HG03060 (cell line): ENCODE measurements around the gene RELCH.

ENCODE experiments used
- ATAC-seq: cut with Tn5 transposase; IDR thresholded peaks from one replicate; pipeline ENCODE4 v1.9.1; 2021; ENCODE audit warnings: low read depth, moderate number of reproducible peaks; ENCODE audit not compliant: unreplicated experiment

Gene RELCH

DNA sequence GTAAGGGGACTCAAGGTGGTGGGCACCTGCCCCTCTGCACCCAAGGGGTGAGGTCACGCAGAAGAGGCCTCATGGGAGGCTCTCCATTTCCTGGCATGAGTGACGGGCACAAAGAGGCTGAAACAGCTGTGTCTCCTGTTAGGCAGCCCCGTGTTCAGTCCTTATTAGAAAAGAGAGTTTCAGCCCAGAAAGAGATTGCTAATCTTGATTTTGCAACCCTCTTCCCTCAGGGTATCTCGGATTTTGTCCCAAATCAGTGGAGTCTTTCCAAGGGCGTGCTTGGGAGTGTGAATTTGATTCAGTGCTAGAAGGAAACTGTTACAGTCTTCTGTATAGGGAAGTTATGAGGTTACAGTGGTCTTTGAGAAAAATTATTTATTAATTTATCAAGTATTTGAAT lies 148.4 kb downstream of the RELCH start:
- ATAC-seq = no peak

GRCh38 chr18:62336618-62337017 lies 149.6 kb downstream of the RELCH start:
- ATAC-seq = no peak

GRCh38 chr18:62337336-62337735 lies 150.3 kb downstream of the RELCH start:
- no peak for ATAC-seq

- ATAC-seq = no peak
Observed at GRCh38 chr18:62338446-62339105, 151.5 kb downstream of the RELCH start.

DNA sequence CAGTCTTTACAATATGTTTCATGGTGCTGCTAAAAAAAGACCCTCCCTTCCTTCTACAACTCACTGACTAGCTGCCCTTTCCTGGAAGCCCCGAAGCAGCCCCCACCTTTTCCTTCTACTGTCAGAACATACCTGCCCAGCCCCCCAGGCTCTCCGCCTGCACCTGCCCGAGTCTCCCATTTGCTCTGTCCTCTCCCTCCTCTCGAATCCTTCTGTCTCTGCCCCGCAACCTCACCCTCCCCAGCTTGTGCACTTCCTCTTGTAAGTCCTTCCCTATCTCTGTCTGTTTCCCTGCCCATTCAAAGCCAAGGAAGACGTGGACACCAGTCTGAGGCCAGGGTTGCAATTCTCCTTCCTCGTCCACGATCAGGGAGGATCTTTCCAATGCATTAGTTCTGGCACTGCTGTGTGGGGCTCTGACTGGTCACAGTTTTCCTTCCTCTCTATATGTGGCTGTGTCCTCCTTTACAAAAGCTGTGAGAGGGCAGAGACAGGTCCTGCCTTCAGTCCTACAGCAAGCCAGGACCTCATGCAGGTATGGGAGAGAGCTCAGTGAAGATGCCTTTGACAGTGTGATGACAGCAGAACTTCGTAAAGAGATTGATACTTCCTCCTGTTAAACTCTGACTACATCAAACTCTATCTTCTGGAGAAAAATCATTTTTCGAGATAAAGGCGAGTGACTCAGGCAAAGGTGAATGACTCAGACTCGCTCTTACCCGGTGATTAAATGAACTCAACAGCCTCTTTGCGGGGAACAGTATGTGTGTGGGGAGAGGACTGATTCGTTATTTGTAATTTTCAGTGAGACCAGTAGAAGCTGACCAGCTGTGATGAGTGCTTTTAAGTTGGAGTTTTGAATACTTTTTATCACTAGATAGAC lies 152.3 kb downstream of the RELCH start:
- no peak for ATAC-seq

DNA sequence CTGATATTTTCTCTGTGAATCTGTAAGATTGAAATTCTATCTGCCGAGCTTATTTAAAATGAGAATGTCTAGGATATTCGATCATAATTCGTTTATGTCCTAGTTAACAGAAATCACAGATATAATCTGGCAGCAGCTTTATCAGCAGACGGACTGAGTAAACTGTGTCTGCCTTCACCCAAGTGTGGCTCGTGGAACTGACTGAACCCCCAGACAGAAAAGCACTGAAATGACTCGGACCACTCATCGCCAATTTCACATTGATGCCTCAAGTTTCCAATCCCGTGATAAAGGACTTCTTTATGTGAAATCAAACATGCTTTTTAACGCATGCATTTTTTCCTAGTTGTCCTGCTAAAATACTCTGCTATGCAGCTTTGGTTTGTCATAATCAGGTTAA lies 153.9 kb downstream of the RELCH start:
- no peak for ATAC-seq

DNA sequence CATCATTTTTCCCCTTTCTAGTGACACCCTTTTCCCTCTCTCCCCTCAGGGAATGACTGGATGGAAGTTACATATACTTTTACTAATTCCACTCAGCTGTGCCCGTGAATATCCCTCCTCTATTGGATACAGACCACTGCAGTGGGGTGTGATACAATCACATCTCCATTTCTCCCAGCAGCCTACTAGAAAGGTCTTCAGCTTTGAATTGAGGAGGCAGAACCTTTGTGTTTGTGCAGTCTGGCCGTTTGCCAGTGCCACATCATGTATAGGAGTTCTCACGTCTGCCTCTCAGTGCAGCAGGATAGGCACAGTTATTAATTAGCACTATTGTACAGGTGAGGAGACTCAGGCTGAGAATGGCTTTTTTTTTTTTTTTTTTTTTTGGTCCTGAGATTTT lies 154.4 kb downstream of the RELCH start:
- no peak for ATAC-seq

DNA sequence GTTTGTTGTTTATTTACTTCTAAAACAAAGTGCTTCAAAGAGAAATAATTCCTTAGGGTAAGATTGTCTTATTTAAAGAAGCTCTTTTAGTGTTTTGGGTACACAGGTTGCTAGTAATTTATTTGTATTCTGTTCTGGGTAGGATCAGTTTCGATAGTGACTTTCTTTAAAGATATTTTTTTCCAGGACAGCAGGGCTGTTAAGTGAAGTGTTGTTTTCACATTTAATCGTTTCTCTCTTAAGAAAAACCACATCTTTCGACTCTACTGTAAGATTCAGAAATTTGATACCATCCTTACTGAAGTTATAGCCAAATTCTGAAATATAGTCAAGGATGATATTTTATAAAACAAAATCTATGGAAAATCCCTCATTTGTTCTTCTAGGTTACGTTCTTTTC lies 155.8 kb downstream of the RELCH start:
- no peak for ATAC-seq

DNA sequence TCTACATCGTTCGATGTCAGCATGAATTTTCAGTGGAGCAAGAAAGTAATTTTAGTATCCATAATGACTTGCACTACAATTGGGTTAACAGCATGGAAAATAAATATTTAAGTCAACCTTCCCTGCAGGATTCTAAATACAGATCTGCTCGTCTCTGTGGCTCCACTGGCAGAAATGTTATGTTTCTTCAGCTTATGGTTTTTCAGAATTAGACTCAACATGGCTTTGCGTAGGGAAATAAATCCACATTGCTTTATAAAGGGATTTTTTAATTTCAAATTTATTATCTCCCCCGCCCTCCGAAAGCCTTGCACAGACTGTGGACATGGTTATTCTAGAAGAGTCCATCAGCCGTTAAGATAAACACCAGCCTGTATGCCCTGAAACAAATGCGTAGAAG lies 156.3 kb downstream of the RELCH start:
- ATAC-seq = no peak

DNA sequence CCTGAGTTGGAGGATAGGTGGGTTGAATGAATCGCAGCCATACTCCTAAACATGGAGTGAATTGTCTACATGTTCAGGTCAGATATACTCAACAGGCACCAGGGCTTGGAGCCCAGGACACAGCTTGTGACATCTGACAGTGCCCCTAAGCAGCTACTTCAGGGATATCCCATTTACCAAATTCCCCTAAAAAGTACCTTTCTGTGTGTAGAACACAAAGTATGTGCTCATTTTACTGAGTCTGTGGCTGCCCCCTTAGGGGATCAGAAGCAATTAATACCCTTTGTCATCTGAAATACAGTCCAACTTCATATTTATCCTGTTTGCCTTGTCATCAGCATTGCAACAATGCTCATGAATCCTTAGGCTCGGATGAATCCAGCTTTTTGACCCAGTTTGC lies 158.9 kb downstream of the RELCH start:
- ATAC-seq = no peak

- no peak for ATAC-seq
Observed at GRCh38 chr18:62346333-62347088, 159.5 kb downstream of the RELCH start.

DNA sequence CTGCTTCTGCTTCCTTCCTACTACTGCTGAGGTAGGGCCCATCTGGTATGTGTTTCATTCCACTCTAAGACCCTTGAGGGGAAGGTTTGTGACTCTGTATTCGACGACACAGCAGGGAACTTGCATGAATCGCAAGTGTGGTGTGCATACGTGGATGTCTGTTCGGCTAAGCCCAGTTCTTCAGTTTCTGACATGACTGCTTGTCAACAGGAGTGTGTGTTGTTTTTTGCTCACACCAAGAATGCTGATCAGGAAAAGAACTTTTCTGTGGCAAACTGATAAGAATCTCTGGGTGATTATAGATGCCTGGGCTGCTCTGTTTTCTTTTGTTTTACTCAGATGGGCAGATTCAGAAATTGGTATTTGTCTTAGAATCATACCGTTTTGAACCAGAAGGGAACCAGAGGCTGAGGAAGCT lies 160.0 kb downstream of the RELCH start:
- no peak for ATAC-seq

DNA sequence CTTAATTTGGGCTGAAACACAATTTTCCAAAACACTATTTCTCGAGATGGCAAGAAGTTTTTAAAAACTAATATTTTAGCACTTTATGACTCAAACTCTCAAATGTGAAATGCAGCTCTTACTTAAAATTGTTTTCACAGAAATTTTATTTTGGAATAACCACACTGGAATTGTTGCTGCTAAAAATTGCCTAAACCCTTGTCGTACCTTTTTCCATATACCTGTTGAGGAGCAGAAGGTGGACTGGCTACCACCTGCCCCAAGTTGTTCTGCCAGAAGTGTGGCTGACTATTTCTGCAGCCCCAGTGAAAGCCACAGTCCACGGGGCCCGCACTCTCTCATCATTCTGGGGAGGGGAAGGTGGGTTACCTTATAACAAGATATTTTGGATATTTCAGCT lies 161.4 kb downstream of the RELCH start:
- no peak for ATAC-seq

- no peak for ATAC-seq
Observed at GRCh38 chr18:62353170-62353569, 166.1 kb downstream of the RELCH start.

- no peak for ATAC-seq
Observed at GRCh38 chr18:62354151-62354550, 167.1 kb downstream of the RELCH start.

DNA sequence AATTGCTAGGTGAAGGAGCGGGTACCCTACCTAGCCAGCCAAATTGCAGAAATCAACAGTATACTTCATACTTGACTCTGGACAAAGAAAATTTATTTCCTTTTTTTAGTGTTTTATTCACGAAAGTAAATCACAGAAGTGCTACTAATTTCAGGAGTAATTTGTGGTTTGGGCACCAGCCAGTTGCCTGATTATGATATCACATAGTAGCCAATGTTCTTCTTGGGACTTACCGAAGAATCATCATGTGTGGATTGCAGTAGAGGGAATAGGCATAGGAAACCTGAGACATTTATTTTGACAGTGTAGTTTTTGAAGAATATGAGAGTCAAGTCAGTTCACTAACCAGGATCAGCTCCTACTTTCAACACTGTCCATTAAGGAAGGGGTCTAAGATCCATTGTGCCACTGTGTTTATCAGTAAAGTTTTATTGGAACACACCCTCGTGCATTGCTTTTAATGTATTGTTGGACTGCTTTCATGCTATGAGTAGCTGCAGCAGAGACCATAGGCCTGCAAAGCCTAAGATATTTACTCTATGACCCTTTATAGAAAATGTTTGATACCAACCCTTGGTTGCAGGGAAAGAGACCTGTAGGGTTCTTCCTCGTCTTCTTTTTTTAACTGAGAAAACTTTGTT lies 170.1 kb downstream of the RELCH start:
- ATAC-seq = no peak
